ENCODE data around the gene ALK.
"Not testable (repeated sequence)": the region's sequence is repeated elsewhere in the genome, so short reads cannot be mapped to it uniquely, and the experiment has no call there.

Gene ALK

DNA sequence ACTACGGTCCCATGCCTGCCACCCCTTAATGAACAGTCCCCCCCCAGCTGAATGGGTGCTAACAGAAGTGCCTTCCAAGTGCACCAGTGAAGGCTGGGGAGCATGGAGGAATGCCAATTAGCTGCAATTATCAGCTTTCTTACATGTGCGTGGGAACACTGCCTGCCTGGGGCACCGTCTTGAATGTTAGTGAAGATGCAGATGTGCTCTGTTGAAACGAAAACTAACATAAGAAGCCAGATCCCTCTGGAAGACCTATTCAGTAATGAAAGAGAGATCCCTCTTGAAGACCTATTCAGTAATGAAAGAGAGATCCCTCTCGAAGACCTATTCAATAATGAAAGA is 651.6 kb downstream of the ALK start:
- Histone ChIP-seq H3K9ac (ENCODE audit: low read length) (no peak overlapping the region), H3K36me3 (ENCODE audit: control insufficient read depth, insufficient read depth, low read length) (no peaks in the 10 kb centered on the region), H3K4me1 (ENCODE audit: control insufficient read depth, insufficient read depth, low read length) (peaks cover 29% of the 10 kb centered on the region; the same call in 1 of the 2 replicates), H3K9me3 (ENCODE audit: control insufficient read depth, insufficient read depth, low read depth, low read length) (no peaks in the 10 kb centered on the region), H3K4me3 (ENCODE audit: low read depth, low read length) (no peak overlapping the region), H3K27me3 (ENCODE audit: control insufficient read depth, insufficient read depth, low read length) (no peaks in the 10 kb centered on the region), H3K27ac (ENCODE audit: low read depth, low read length) (no peak overlapping the region)

DNA sequence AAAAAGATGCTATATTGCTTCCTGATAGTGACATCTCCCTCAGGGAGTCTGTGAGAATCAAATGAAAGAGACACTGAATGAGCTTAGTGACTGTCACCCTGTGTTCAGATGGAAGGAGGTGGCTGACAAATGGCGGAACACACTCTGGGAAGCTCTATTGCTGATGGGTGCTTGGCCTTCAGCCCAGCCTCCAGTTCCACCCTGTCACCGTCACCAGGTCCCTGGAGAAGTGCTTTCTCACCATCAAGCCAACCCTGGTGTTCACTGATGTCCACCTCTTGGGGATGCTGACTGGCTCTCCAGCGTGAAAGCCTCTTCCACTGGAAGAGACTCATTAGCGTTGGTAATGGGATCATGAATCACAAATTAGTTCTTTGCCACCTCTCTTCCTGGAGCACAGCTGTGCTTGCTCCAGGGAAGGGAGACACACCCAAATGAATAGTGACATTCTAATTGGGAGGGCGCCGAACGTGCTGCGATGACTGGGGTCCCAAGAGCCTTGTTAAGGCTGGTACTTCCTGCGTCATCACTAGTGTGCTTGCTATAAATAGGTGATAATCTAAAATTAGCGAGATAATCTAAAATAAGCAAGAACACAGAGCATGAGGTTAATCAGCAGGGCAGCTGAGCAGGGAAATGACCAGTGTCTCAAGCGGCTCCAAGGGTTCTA is 652.2 kb downstream of the ALK start:
- H3K4me1 ChIP-seq (ENCODE audit: control insufficient read depth, insufficient read depth, low read length), result peaks cover 29% of the 10 kb centered on the region; the same call in 1 of the 2 replicates
- H3K27me3 ChIP-seq (ENCODE audit: control insufficient read depth, insufficient read depth, low read length), result no peaks in the 10 kb centered on the region
- no peak overlapping the region for H3K9ac ChIP-seq (ENCODE audit: low read length)
- no peaks in the 10 kb centered on the region for H3K36me3 ChIP-seq (ENCODE audit: control insufficient read depth, insufficient read depth, low read length)
- H3K4me3 ChIP-seq (ENCODE audit: low read depth, low read length), result no peak overlapping the region
- no peak overlapping the region for H3K27ac ChIP-seq (ENCODE audit: low read depth, low read length)
- H3K9me3 ChIP-seq (ENCODE audit: control insufficient read depth, insufficient read depth, low read depth, low read length), result no peaks in the 10 kb centered on the region

GRCh38 chr2:29267720-29268119 is 653.7 kb downstream of the ALK start:
- Histone ChIP-seq H3K27me3 (ENCODE audit: control insufficient read depth, insufficient read depth, low read length) (no peaks in the 10 kb centered on the region), H3K9ac (ENCODE audit: low read length) (no peak overlapping the region), H3K36me3 (ENCODE audit: control insufficient read depth, insufficient read depth, low read length) (no peaks in the 10 kb centered on the region), H3K9me3 (ENCODE audit: control insufficient read depth, insufficient read depth, low read depth, low read length) (no peaks in the 10 kb centered on the region), H3K4me3 (ENCODE audit: low read depth, low read length) (no peak overlapping the region), H3K4me1 (ENCODE audit: control insufficient read depth, insufficient read depth, low read length) (peaks cover 17% of the 10 kb centered on the region; the same call in 1 of the 2 replicates), H3K27ac (ENCODE audit: low read depth, low read length) (no peak overlapping the region)

DNA sequence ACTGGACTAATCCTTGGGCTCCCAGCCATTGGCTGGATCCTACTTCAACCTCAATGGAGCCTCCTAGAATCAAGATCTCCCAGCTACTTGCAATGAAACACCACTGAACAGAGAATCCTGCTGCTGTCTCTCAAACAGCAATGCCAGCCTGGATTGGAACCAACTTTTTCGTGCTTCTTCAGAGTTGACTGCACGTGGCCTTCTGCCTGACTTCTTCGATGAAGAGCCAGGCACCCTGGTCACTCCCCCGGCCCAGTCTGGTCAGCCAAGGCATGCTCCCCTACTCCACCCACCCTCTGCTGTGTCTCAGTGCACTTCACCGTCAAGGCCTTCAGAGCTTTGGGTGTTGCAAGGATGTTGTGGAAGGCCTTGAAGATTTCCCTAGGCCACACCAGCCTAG is 657.5 kb downstream of the ALK start:
- no peak overlapping the region for H3K4me3 ChIP-seq (ENCODE audit: low read depth, low read length)
- no peaks in the 10 kb centered on the region for H3K9me3 ChIP-seq (ENCODE audit: control insufficient read depth, insufficient read depth, low read depth, low read length)
- no peak overlapping the region for H3K27ac ChIP-seq (ENCODE audit: low read depth, low read length)
- peaks cover 1% of the 10 kb centered on the region; the same call in 1 of the 2 replicates for H3K4me1 ChIP-seq (ENCODE audit: control insufficient read depth, insufficient read depth, low read length)
- no peaks in the 10 kb centered on the region for H3K27me3 ChIP-seq (ENCODE audit: control insufficient read depth, insufficient read depth, low read length)
- no peak overlapping the region for H3K9ac ChIP-seq (ENCODE audit: low read length)
- H3K36me3 ChIP-seq (ENCODE audit: control insufficient read depth, insufficient read depth, low read length), result no peaks in the 10 kb centered on the region

DNA sequence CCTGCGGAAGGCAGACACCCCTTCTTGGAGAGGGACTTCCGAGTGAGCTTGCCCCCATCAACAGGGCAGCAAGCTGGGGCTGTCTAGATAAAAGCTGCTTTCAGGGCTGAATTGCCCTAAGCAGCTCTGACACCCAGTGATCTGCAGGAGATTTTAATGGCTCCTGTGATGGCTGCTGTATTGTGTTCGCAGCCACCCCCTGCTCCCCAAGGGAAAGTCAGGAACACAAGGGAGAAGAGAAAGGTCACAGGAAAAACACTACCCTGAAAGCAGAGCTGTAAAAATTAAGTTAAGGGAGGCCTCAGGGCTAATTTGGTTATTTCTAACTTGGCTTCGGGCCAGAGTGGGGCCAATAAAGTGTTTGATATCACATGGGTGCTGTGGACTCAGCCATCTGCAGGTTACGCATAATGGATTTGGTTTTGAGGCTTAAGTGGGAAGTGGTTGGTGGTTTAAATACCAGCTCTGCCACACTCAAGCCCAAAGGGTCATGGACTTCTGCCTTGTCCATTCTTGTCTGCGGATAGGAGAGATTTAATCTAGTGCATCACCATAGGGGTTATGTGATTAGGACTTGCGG is 658.6 kb downstream of the ALK start:
- H3K9me3 ChIP-seq (ENCODE audit: control insufficient read depth, insufficient read depth, low read depth, low read length), result no peaks in the 10 kb centered on the region
- no peak overlapping the region for H3K27ac ChIP-seq (ENCODE audit: low read depth, low read length)
- H3K27me3 ChIP-seq (ENCODE audit: control insufficient read depth, insufficient read depth, low read length), result no peaks in the 10 kb centered on the region
- no peak overlapping the region for H3K9ac ChIP-seq (ENCODE audit: low read length)
- no peak overlapping the region for H3K4me3 ChIP-seq (ENCODE audit: low read depth, low read length)
- no peaks in the 10 kb centered on the region for H3K36me3 ChIP-seq (ENCODE audit: control insufficient read depth, insufficient read depth, low read length)
- no peaks in the 10 kb centered on the region for H3K4me1 ChIP-seq (ENCODE audit: control insufficient read depth, insufficient read depth, low read length)

DNA sequence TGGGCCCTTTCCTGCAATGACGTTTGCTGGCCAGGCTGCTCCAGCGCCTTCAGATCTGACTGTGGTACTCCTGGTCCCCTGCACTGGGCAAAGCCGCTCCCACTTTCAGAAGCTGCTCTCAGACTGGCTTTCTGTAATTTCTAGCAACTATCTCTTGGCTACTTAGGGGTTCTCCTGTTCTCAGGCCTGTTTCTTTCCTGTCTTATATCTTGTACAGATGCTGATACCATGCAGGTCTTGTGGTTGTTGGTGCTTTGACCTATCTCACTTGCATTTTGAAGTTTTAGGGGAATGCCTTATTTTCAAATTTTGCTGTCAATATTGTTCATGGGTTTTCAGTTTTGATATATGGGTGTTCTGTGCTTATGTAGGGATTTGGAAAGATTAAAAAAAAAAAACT is 660.4 kb downstream of the ALK start:
- Histone ChIP-seq H3K9ac (ENCODE audit: low read length) (no peak overlapping the region), H3K27me3 (ENCODE audit: control insufficient read depth, insufficient read depth, low read length) (no peaks in the 10 kb centered on the region; the same call in 1 of the 2 replicates), H3K9me3 (ENCODE audit: control insufficient read depth, insufficient read depth, low read depth, low read length) (no peaks in the 10 kb centered on the region), H3K36me3 (ENCODE audit: control insufficient read depth, insufficient read depth, low read length) (no peaks in the 10 kb centered on the region), H3K4me1 (ENCODE audit: control insufficient read depth, insufficient read depth, low read length) (no peaks in the 10 kb centered on the region), H3K4me3 (ENCODE audit: low read depth, low read length) (no peak overlapping the region), H3K27ac (ENCODE audit: low read depth, low read length) (no peak overlapping the region)

- Histone ChIP-seq H3K36me3 (ENCODE audit: control insufficient read depth, insufficient read depth, low read length) (no peaks in the 10 kb centered on the region), H3K27ac (ENCODE audit: low read depth, low read length) (no peak overlapping the region), H3K4me3 (ENCODE audit: low read depth, low read length) (no peak overlapping the region), H3K9ac (ENCODE audit: low read length) (no peak overlapping the region), H3K27me3 (ENCODE audit: control insufficient read depth, insufficient read depth, low read length) (no peaks in the 10 kb centered on the region; the same call in 1 of the 2 replicates), H3K9me3 (ENCODE audit: control insufficient read depth, insufficient read depth, low read depth, low read length) (no peaks in the 10 kb centered on the region), H3K4me1 (ENCODE audit: control insufficient read depth, insufficient read depth, low read length) (no peaks in the 10 kb centered on the region)
Measured at GRCh38 chr2:29260142-29260772, 661.1 kb downstream of the ALK start.

DNA sequence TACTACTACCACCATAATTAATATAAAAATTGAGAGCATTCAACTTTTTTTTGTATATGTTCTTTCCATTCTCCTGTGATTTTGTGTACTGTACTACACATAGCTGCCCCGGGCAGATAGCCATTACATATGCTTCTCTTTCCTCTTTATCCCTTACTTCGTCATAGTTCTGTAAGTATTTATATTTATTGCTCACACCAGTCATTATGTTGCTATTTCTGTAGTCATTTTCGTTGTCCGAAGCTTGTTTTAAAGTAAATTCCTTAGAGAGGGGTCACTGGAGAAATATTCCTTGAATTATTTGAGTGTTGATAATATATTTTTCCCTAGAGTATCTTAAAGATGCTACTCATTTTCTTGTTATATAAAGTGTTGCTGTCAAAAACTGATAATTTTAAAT is 662.2 kb downstream of the ALK start:
- no peak overlapping the region for H3K9ac ChIP-seq (ENCODE audit: low read length)
- no peaks in the 10 kb centered on the region for H3K9me3 ChIP-seq (ENCODE audit: control insufficient read depth, insufficient read depth, low read depth, low read length)
- no peak overlapping the region for H3K27ac ChIP-seq (ENCODE audit: low read depth, low read length)
- no peaks in the 10 kb centered on the region for H3K4me1 ChIP-seq (ENCODE audit: control insufficient read depth, insufficient read depth, low read length)
- H3K36me3 ChIP-seq (ENCODE audit: control insufficient read depth, insufficient read depth, low read length), result no peaks in the 10 kb centered on the region
- H3K27me3 ChIP-seq (ENCODE audit: control insufficient read depth, insufficient read depth, low read length), result no peaks in the 10 kb centered on the region; the same call in 1 of the 2 replicates
- no peak overlapping the region for H3K4me3 ChIP-seq (ENCODE audit: low read depth, low read length)

- no peaks in the 10 kb centered on the region; the same call in 1 of the 2 replicates for H3K27me3 ChIP-seq (ENCODE audit: control insufficient read depth, insufficient read depth, low read length)
- H3K9ac ChIP-seq (ENCODE audit: low read length), result no peak overlapping the region
- no peaks in the 10 kb centered on the region for H3K36me3 ChIP-seq (ENCODE audit: control insufficient read depth, insufficient read depth, low read length)
- no peaks in the 10 kb centered on the region; the same call in 1 of the 2 replicates for H3K4me1 ChIP-seq (ENCODE audit: control insufficient read depth, insufficient read depth, low read length)
- no peak overlapping the region for H3K4me3 ChIP-seq (ENCODE audit: low read depth, low read length)
- H3K9me3 ChIP-seq (ENCODE audit: control insufficient read depth, insufficient read depth, low read depth, low read length), result no peaks in the 10 kb centered on the region
- no peak overlapping the region for H3K27ac ChIP-seq (ENCODE audit: low read depth, low read length)
Measured at GRCh38 chr2:29255004-29255403, 666.4 kb downstream of the ALK start.

DNA sequence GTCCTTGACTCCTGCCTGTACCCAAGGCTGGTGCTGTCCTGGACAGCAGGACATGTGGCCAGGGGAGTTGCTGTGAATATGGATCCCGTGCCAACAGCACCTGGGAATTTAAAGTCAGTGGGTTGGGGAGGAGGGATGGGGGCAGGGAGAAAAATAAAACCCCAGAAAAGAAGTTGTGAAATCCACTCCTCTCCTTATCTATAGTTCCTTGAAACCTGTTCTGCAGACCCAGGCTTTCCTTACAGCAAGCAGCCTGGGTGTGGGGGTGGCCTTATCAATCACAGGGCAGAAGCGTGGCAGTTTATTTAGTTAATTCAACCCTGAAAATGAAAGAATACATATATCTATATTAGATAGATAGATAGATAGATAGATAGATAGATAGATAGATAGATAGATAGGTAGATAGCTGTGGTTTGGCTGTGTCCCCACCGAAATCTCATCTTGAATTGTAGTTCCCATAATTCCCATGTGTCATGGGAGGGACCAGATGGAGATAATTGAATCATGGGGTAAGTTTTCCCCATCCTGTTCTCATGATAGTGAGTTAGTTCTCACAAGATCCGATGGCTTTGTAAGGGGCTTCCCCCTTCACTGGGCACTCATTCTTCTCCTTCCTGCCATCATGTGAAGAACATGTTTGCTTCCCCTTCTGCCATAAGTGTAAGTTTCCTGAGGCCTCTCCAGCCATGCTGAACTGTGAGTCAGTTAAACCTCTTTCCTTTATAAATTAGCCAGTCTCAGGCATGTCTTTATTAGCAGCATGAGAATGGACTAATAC is 667.7 kb downstream of the ALK start:
- H3K4me3 ChIP-seq (ENCODE audit: low read depth, low read length); H3K27me3 ChIP-seq (ENCODE audit: control insufficient read depth, insufficient read depth, low read length); H3K4me1 ChIP-seq (ENCODE audit: control insufficient read depth, insufficient read depth, low read length); H3K9me3 ChIP-seq (ENCODE audit: control insufficient read depth, insufficient read depth, low read depth, low read length); H3K27ac ChIP-seq (ENCODE audit: low read depth, low read length); H3K9ac ChIP-seq (ENCODE audit: low read length); H3K36me3 ChIP-seq (ENCODE audit: control insufficient read depth, insufficient read depth, low read length): not testable (repeated sequence)

DNA sequence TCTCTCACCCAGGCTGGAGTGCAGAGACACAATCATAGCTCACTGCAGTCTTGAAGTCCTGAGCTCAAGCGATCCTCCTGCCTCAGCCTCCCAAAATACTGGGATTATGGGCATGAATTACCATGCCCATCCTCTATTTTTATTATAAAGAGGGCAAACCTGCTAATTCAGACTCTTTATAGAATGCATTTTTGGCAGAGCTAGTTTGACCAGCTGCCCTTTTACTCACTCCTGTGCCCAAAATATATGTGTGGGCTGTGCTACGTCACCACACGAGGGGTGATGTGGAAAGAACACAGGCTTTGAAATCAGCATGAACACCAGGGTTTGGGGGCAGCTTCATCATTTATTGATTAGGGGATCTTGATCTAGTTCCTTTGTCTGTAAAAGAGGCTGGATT is 668.4 kb downstream of the ALK start:
- no peaks in the 10 kb centered on the region for H3K9me3 ChIP-seq (ENCODE audit: control insufficient read depth, insufficient read depth, low read depth, low read length)
- no peak overlapping the region for H3K4me3 ChIP-seq (ENCODE audit: low read depth, low read length)
- H3K27ac ChIP-seq (ENCODE audit: low read depth, low read length), result no peak overlapping the region
- no peaks in the 10 kb centered on the region; the same call in 1 of the 2 replicates for H3K4me1 ChIP-seq (ENCODE audit: control insufficient read depth, insufficient read depth, low read length)
- H3K36me3 ChIP-seq (ENCODE audit: control insufficient read depth, insufficient read depth, low read length), result no peaks in the 10 kb centered on the region
- H3K9ac ChIP-seq (ENCODE audit: low read length), result no peak overlapping the region
- H3K27me3 ChIP-seq (ENCODE audit: control insufficient read depth, insufficient read depth, low read length), result no peaks in the 10 kb centered on the region; the same call in 1 of the 2 replicates

All from HUES6 (cell line).